ENCODE data around the gene MAPKBP1.
A peak's percentile ranks its signal among the peaks of the same experiment; 100 is the strongest.

The MAPKBP1 gene

GRCh38 chr15:41772720-41773331 lies 1.5 kb upstream of the MAPKBP1 start:
- no peak overlapping the region for H3K27ac ChIP-seq
- no peak overlapping the region for H3K9ac ChIP-seq
- no peak overlapping the region for H3K4me2 ChIP-seq (ENCODE audit: low read length)
- H3K27me3 ChIP-seq (ENCODE audit: control insufficient read depth, insufficient read depth, low read length) = no peaks in the 10 kb centered on the region
- peaks cover 3% of the 10 kb centered on the region for H3K4me1 ChIP-seq
- H3K36me3 ChIP-seq (ENCODE audit: control insufficient read depth, insufficient read depth, low read length) = no peaks in the 10 kb centered on the region
- no peak overlapping the region for H3K4me3 ChIP-seq (ENCODE audit: low read depth, low read length)
- no peaks in the 10 kb centered on the region for H3K9me3 ChIP-seq (ENCODE audit: control insufficient read depth, low read length)
- peaks cover 2% of the 10 kb centered on the region for H3K79me2 ChIP-seq
- H2AFZ ChIP-seq = no peak overlapping the region
- peak; percentile 57 for TF ChIP-seq CTCF (IDR thresholded peaks at IDR 0.05)

GRCh38 chr15:41773332-41773728 lies 954 bp upstream of the MAPKBP1 start:
- no peak overlapping the region for H3K4me2 ChIP-seq (ENCODE audit: low read length)
- no peaks in the 10 kb centered on the region for H3K9me3 ChIP-seq (ENCODE audit: control insufficient read depth, low read length)
- no peak overlapping the region for H3K4me3 ChIP-seq (ENCODE audit: low read depth, low read length)
- no peak for TF ChIP-seq CTCF (IDR thresholded peaks at IDR 0.05)
- peaks cover 2% of the 10 kb centered on the region for H3K79me2 ChIP-seq
- H2AFZ ChIP-seq = no peak overlapping the region
- H3K27ac ChIP-seq = peak overlapping the region; percentile 75
- H3K9ac ChIP-seq = no peak overlapping the region
- H3K4me1 ChIP-seq = peaks cover 3% of the 10 kb centered on the region
- H3K36me3 ChIP-seq (ENCODE audit: control insufficient read depth, insufficient read depth, low read length) = no peaks in the 10 kb centered on the region
- no peaks in the 10 kb centered on the region for H3K27me3 ChIP-seq (ENCODE audit: control insufficient read depth, insufficient read depth, low read length)

GRCh38 chr15:41773729-41774061 lies 589 bp upstream of the MAPKBP1 start:
- Histone ChIP-seq H3K27me3 (ENCODE audit: control insufficient read depth, insufficient read depth, low read length) (no peaks in the 10 kb centered on the region), H3K4me2 (ENCODE audit: low read length) (peak overlapping the region; percentile 94), H3K27ac (peak overlapping the region; percentile 75), H3K4me3 (ENCODE audit: low read depth, low read length) (peak overlapping the region; percentile 71), H2AFZ (peak overlapping the region; percentile 74), H3K9me3 (ENCODE audit: control insufficient read depth, low read length) (no peaks in the 10 kb centered on the region), H3K9ac (no peak overlapping the region), H3K36me3 (ENCODE audit: control insufficient read depth, insufficient read depth, low read length) (no peaks in the 10 kb centered on the region), H3K4me1 (peaks cover 3% of the 10 kb centered on the region), H3K79me2 (peaks cover 2% of the 10 kb centered on the region)
- TF ChIP-seq CTCF (IDR thresholded peaks at IDR 0.05) = no peak

GRCh38 chr15:41774882-41775417 lies 666 bp downstream of the MAPKBP1 start:
- Histone ChIP-seq H3K4me2 (ENCODE audit: low read length) (peak overlapping the region; percentile 94), H3K4me1 (peaks cover 3% of the 10 kb centered on the region), H3K27me3 (ENCODE audit: control insufficient read depth, insufficient read depth, low read length) (no peaks in the 10 kb centered on the region), H3K27ac (peak overlapping the region; percentile 75), H2AFZ (peak overlapping the region; percentile 74), H3K4me3 (ENCODE audit: low read depth, low read length) (peak overlapping the region; percentile 71), H3K36me3 (ENCODE audit: control insufficient read depth, insufficient read depth, low read length) (no peaks in the 10 kb centered on the region), H3K79me2 (peaks cover 2% of the 10 kb centered on the region), H3K9ac (no peak overlapping the region), H3K9me3 (ENCODE audit: control insufficient read depth, low read length) (no peaks in the 10 kb centered on the region)
- TF ChIP-seq CTCF (IDR thresholded peaks at IDR 0.05) = no peak

GRCh38 chr15:41775651-41776050 lies 1.4 kb downstream of the MAPKBP1 start:
- H3K27me3 ChIP-seq (ENCODE audit: control insufficient read depth, insufficient read depth, low read length) = no peaks in the 10 kb centered on the region
- no peak for TF ChIP-seq CTCF (IDR thresholded peaks at IDR 0.05)

More at GRCh38 chr15:41775651-41776050, 1.4 kb downstream of the MAPKBP1 start:
- Histone ChIP-seq H3K79me2 (peaks cover 2% of the 10 kb centered on the region), H3K27ac (no peak overlapping the region), H3K36me3 (ENCODE audit: control insufficient read depth, insufficient read depth, low read length) (no peaks in the 10 kb centered on the region), H3K9ac (no peak overlapping the region), H2AFZ (no peak overlapping the region), H3K9me3 (ENCODE audit: control insufficient read depth, low read length) (no peaks in the 10 kb centered on the region), H3K4me2 (ENCODE audit: low read length) (peak overlapping the region; percentile 94), H3K4me3 (ENCODE audit: low read depth, low read length) (peak overlapping the region; percentile 71), H3K4me1 (peaks cover 3% of the 10 kb centered on the region)

All from parathyroid adenoma (tissue), 2 donors.